H9 (cell line): Measurements from ENCODE around the gene MYO15B. TPM values are rescaled to one million over a fixed set of nuclear protein-coding genes. Genes with fewer than 3 reads are reported as not detected.

Experiments
- DNase-seq: peaks from one replicate; pipeline ENCODE4 v3.0.0-alpha.2; 2017
- H2AFZ ChIP-seq: one replicate; pipeline ENCODE4 v1.6.1; 2013; ENCODE audit warnings: mild to moderate bottlenecking, low read length, control low read depth, moderate library complexity
- H2AK5ac ChIP-seq: 2 replicates; pipeline ENCODE4 v1.6.1; 2013; ENCODE audit warnings: low read length, control low read depth, mixed read lengths; ENCODE audit not compliant: insufficient read length
- H2BK120ac ChIP-seq: one replicate; pipeline ENCODE4 v1.6.1; 2013; ENCODE audit warnings: low read depth, mild to moderate bottlenecking, low read length, control low read depth, inconsistent platforms; ENCODE audit not compliant: poor library complexity, severe bottlenecking
- H2BK12ac ChIP-seq: 2 replicates; pipeline ENCODE4 v1.6.1; 2013; ENCODE audit warnings: low read length, control low read depth, mixed read lengths, low read depth; ENCODE audit not compliant: insufficient read length
- H2BK15ac ChIP-seq: 2 replicates; pipeline ENCODE4 v1.6.1; 2013; ENCODE audit warnings: low read depth, low read length, control low read depth
- H2BK20ac ChIP-seq: one replicate; pipeline ENCODE4 v1.6.1; 2013; ENCODE audit warnings: low read depth, mild to moderate bottlenecking, low read length, control low read depth, inconsistent platforms; ENCODE audit not compliant: poor library complexity, severe bottlenecking
- H2BK5ac ChIP-seq: 2 replicates; pipeline ENCODE4 v1.6.1; 2013; ENCODE audit warnings: low read length, control low read depth, mixed read lengths; ENCODE audit not compliant: insufficient read length
- H3K14ac ChIP-seq: 2 replicates; pipeline ENCODE4 v1.6.1; 2013; ENCODE audit warnings: low read length, control low read depth; ENCODE audit not compliant: insufficient read depth
- H3K18ac ChIP-seq: 2 replicates; pipeline ENCODE4 v1.6.1; 2013; ENCODE audit warnings: low read depth, mild to moderate bottlenecking, mixed read lengths, low read length, control low read depth; ENCODE audit not compliant: insufficient read length
- H3K23ac ChIP-seq: 2 replicates; pipeline ENCODE4 v1.6.1; 2013; ENCODE audit warnings: low read length, control low read depth, mixed read lengths, low read depth; ENCODE audit not compliant: insufficient read length
- H3K23me2 ChIP-seq: 2 replicates; pipeline ENCODE4 v1.6.1; 2013; ENCODE audit warnings: low read depth, mild to moderate bottlenecking, mixed read lengths, low read length, control low read depth; ENCODE audit not compliant: insufficient read length, poor library complexity, severe bottlenecking
- H3K27ac ChIP-seq: 2 replicates; pipeline ENCODE4 v1.5.1; 2013; ENCODE audit warnings: low read length, control low read depth, mixed read lengths, low read depth; ENCODE audit not compliant: insufficient read length
- H3K27me3 ChIP-seq: 2 replicates; pipeline ENCODE4 v1.6.1; 2013; ENCODE audit warnings: low read length, control low read depth, inconsistent platforms; ENCODE audit not compliant: insufficient read depth
- H3K4ac ChIP-seq: 2 replicates; pipeline ENCODE4 v1.6.1; 2013; ENCODE audit warnings: low read depth, mild to moderate bottlenecking, control low read depth, inconsistent platforms, low read length, moderate library complexity
- H3K4me1 ChIP-seq: 2 replicates; pipeline ENCODE4 v1.6.1; 2013; ENCODE audit warnings: low read length, control low read depth, inconsistent platforms; ENCODE audit not compliant: insufficient read depth
- H3K4me2 ChIP-seq: 2 replicates; pipeline ENCODE4 v1.6.1; 2013; ENCODE audit warnings: low read length, control low read depth, mixed read lengths; ENCODE audit not compliant: insufficient read length, insufficient read depth
- H3K56ac ChIP-seq: 2 replicates; pipeline ENCODE4 v1.6.1; 2013; ENCODE audit warnings: low read depth, mild to moderate bottlenecking, mixed read lengths, low read length, control low read depth; ENCODE audit not compliant: insufficient read length
- H3K79me1 ChIP-seq: 2 replicates; pipeline ENCODE4 v1.6.1; 2013; ENCODE audit warnings: low read depth, mild to moderate bottlenecking, moderate library complexity, low read length, control low read depth, inconsistent platforms; ENCODE audit not compliant: insufficient read depth, poor library complexity, severe bottlenecking
- H3K79me2 ChIP-seq: 2 replicates; pipeline ENCODE4 v1.6.1; 2013; ENCODE audit warnings: low read length, control low read depth, inconsistent platforms; ENCODE audit not compliant: insufficient read depth
- H3K9ac ChIP-seq: 2 replicates; pipeline ENCODE4 v1.6.1; 2013; ENCODE audit warnings: low read length, control low read depth, mixed read lengths; ENCODE audit not compliant: insufficient read length; ENCODE audit errors: extremely low read depth
- H3K9me3 ChIP-seq: one replicate; pipeline ENCODE4 v1.6.1; 2013; ENCODE audit warnings: low read depth, low read length, inconsistent platforms; ENCODE audit not compliant: control insufficient read depth
- H3T11ph ChIP-seq: one replicate; pipeline ENCODE4 v1.6.1; 2013; ENCODE audit warnings: mild to moderate bottlenecking, low read length, control low read depth, inconsistent platforms
- H4K20me1 ChIP-seq: one replicate; pipeline ENCODE4 v1.6.1; 2013; ENCODE audit not compliant: control insufficient read depth, insufficient read length, insufficient read depth
- H4K5ac ChIP-seq: 2 replicates; pipeline ENCODE4 v1.6.1; 2013; ENCODE audit warnings: low read depth, mild to moderate bottlenecking, mixed read lengths, low read length, control low read depth; ENCODE audit not compliant: insufficient read length
- H4K8ac ChIP-seq: replicated peaks from 2 replicates; pipeline ENCODE4 v1.6.1; 2013; ENCODE audit warnings: low read length, control low read depth, mixed read lengths, low read depth; ENCODE audit not compliant: insufficient read length
- H4K91ac ChIP-seq: 2 replicates; pipeline ENCODE4 v1.6.1; 2013; ENCODE audit warnings: low read depth, mild to moderate bottlenecking, moderate library complexity, mixed read lengths, low read length, control low read depth; ENCODE audit not compliant: insufficient read length
- H3K27ac Mint-ChIP-seq, 3 experiments: 2 replicates in 2 of 3; 3 replicates in 1 of 3; pipeline ENCODE4 v1.8.0; 2020 to 2021; ENCODE audit warnings: mixed read lengths in 3 of 3, mild to moderate bottlenecking in 1 of 3, moderate library complexity in 1 of 3
- H3K27me3 Mint-ChIP-seq: 2 replicates; pipeline ENCODE4 v1.8.0; 2021; ENCODE audit warnings: low read depth, mild to moderate bottlenecking, moderate library complexity, mixed read lengths
- H3K36me3 Mint-ChIP-seq, 3 experiments: 2 replicates in 2 of 3; 3 replicates in 1 of 3; pipeline ENCODE4 v1.8.0; 2020 to 2021; ENCODE audit warnings: low read depth in 3 of 3, mixed read lengths in 3 of 3; ENCODE audit not compliant: insufficient read depth in 1 of 3
- H3K4me1 Mint-ChIP-seq, 2 experiments: 2 replicates each; pipeline ENCODE4 v1.8.0; 2020; ENCODE audit warnings: mixed read lengths in 2 of 2
- H3K4me3 Mint-ChIP-seq, 2 experiments: 2 replicates in 1 of 2; 3 replicates in 1 of 2; pipeline ENCODE4 v1.8.0; 2020 to 2021; ENCODE audit warnings: mild to moderate bottlenecking in 2 of 2, mixed read lengths in 2 of 2, moderate library complexity in 1 of 2
- H3K9me3 Mint-ChIP-seq, 2 experiments: 2 replicates in 1 of 2; 3 replicates in 1 of 2; pipeline ENCODE4 v1.8.0; 2020; ENCODE audit warnings: mild to moderate bottlenecking in 2 of 2, mixed read lengths in 2 of 2, moderate library complexity in 1 of 2
- WGBS: extraction: QIAGEN DNeasy Blood & Tissue Kit; methylation state at CpG from one replicate; pipeline ENCODE4 v1.1.7; 2013; ENCODE audit warnings: missing lambda C conversion rate, low lambda C conversion rate, mixed read lengths; ENCODE audit not compliant: insufficient read length; ENCODE audit errors: extremely low coverage; 5-methylcytosine and 5-hydroxymethylcytosine counted together
- total RNA-seq: library from RNA; stranded (reverse); gene quantifications from 2 replicates; pipeline ENCODE4 v1.2.1, GENCODE V29; 2021
- TF ChIP-seq, protein P1 (sequence below): fragments of 200-600 bp; sonication (generic); conservative IDR thresholded peaks from 3 replicates; pipeline ENCODE4 v1.8.0; 2021; ENCODE audit warnings: antibody characterized with exemption, mild to moderate bottlenecking

MYO15B gene
- total RNA-seq, 1 experiment from 2014 or later, result 41.9 TPM

DNA sequence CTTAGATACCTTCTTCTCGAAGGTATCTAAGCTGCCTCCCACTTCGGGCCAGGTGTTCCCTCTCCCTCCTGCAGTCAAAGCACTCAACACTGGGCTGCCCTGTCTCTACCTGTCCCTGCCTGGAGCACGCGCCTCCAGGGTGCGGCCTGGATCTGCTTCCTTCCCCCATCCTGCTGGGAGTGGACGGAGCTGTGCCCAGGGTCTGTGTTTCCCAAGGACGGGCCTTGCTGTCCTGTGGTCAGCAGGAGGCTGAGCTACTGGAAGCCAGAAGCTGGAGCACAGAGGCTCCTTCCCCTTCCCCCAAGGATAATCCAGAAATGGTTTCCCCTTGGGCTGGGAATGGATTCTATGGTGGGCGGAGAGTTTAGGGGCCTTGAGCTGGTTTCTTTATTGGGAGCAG is 45.4 kb upstream of the MYO15B start:
- no peak for DNase-seq
- Histone ChIP-seq H3K56ac (no peak overlapping the region), H3K4me1 (no peaks in the 10 kb centered on the region), H2BK20ac (no peak overlapping the region), H4K91ac (no peak overlapping the region), H2BK12ac (no peak overlapping the region), H3K9me3 (no peaks in the 10 kb centered on the region), H3T11ph (no peak overlapping the region), H2BK120ac (no peak overlapping the region), H4K20me1 (no peaks in the 10 kb centered on the region), H3K23me2 (no peaks in the 10 kb centered on the region), H3K79me1 (no peaks in the 10 kb centered on the region), H3K27me3 (no peaks in the 10 kb centered on the region), H2BK15ac (no peak overlapping the region), H2AFZ (no peak overlapping the region), H3K23ac (no peak overlapping the region), H3K14ac (no peak overlapping the region; the same call in 1 of the 2 replicates), H3K27ac (no peak overlapping the region), H4K5ac (no peak overlapping the region), H3K18ac (no peak overlapping the region), H3K9ac (no peak overlapping the region), H4K8ac (no peak overlapping the region), H3K79me2 (no peaks in the 10 kb centered on the region), H2AK5ac (no peak overlapping the region), H3K4ac (no peak overlapping the region), H3K4me2 (no peak overlapping the region), H2BK5ac (no peak overlapping the region)
- H3K27ac Mint-ChIP-seq, result peak overlapping the region in 2 of 3 experiments; percentile 13 to 46; a peak in 1 of 7 replicates
- TF ChIP-seq, protein P1, sequence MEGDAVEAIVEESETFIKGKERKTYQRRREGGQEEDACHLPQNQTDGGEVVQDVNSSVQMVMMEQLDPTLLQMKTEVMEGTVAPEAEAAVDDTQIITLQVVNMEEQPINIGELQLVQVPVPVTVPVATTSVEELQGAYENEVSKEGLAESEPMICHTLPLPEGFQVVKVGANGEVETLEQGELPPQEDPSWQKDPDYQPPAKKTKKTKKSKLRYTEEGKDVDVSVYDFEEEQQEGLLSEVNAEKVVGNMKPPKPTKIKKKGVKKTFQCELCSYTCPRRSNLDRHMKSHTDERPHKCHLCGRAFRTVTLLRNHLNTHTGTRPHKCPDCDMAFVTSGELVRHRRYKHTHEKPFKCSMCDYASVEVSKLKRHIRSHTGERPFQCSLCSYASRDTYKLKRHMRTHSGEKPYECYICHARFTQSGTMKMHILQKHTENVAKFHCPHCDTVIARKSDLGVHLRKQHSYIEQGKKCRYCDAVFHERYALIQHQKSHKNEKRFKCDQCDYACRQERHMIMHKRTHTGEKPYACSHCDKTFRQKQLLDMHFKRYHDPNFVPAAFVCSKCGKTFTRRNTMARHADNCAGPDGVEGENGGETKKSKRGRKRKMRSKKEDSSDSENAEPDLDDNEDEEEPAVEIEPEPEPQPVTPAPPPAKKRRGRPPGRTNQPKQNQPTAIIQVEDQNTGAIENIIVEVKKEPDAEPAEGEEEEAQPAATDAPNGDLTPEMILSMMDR, result no peak
- WGBS, result no CpG with 5 or more reads among the region's 8 CpGs
- H3K9me3 Mint-ChIP-seq, result no peaks in the 10 kb centered on the region
- H3K4me1 Mint-ChIP-seq, result peaks cover 20 to 21% of the 10 kb centered on the region in 2 experiments
- no peaks in the 10 kb centered on the region for H3K27me3 Mint-ChIP-seq
- peaks cover 0 to 22% (median 4%) of the 10 kb centered on the region in 3 experiments; a peak in 3 of 7 replicates for H3K36me3 Mint-ChIP-seq
- no peak overlapping the region; a peak in 1 of 5 replicates for H3K4me3 Mint-ChIP-seq
